HG03378 (cell line): ENCODE data around the gene HIPK3.
"Not testable (repeated sequence)": the region's sequence is repeated elsewhere in the genome, so short reads cannot be mapped to it uniquely, and the experiment has no call there.

Experiments used
- ATAC-seq: cut with Tn5 transposase; IDR thresholded peaks from one replicate; pipeline ENCODE4 v1.9.1; 2021; ENCODE audit warnings: mild to moderate bottlenecking, moderate library complexity; ENCODE audit not compliant: unreplicated experiment

HIPK3 gene

DNA sequence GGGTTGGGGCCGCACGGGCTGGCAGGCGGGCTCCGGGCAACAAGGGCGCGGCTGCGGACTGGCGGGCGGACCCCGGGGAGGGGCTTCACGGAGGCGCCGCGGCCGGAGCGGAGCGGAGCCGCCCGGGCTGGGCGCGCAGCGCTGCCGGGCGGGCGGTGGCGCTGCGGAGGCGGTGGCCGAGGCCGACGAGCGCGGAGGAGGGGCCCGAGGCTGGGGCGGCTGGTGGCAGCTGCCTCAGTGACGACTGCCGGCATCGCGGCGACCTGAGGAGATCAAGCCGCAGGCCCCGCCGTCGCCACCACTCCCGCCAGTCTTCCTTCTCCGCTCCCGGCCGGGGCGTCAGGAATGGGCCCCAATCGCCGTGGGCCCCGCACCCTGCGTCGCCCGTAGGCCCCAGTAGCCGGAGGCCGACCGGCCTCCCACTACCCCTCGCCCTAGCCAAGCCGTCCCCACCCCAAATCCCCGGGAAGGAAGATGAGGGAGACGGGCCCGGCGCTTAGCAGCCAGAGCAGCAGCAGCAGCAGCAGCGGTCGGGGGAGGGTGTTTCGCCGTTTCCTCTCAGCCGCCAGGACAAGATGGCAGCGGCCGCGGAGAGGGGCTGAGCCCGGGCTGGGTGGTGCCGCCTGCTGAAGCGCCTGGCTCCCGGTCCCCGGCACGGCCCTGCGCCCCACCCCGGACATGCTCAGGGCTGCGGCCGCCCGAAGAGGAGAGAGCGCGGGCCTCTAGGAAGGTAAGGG is at the start of gene HIPK3:
Gene HIPK3, plus strand, starts transcription at position 222 of the 737 bp plus-strand sequence.
- peak; percentile 47 for ATAC-seq

DNA sequence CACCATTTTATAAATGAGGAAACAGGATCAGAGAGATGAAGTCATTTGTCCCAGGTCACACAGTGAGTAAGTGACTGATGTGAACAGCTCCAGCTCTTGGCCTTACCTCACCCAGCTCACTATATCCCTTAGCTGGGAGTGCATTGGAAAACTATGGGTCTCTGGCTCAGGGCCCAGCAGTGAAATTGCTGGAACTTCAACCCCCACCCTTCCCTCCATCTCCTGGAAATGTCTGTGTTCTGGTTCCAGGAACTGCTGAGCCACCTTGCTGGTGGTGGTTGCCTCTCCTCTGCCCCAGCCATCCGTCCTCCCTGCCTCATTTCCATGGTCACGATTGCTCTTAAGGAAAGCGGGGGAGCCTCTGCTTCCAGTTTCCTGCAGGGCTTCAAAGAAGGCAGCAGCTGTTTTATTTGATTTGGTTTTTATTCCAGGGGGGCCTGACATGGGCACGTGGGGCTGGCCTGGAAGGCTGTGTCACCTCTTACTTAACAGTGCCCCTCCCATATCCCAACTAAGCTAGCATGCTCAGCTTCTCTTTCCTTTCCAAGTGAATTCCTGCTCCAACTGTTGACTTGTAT is 49.7 kb upstream of the HIPK3 start:
- no peak for ATAC-seq

DNA sequence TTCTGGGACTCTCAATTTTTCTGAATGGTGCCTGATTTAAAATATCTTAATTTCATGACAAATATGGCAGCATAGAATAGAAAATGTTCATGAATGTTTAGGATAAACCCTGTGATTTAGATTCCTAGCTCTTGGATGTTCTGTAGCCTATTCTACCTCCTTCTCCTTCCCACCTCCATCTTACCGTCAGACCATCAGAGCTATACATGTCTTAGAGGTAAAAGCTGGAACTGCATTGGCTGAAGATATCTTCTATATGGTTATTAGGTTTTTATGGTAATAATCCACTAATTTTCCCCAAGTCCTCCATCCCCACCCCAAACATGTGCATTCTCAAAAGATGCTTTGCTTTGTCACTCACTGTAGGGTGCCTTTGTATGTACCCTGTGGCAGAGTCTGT is 49.0 kb upstream of the HIPK3 start:
- no peak for ATAC-seq

DNA sequence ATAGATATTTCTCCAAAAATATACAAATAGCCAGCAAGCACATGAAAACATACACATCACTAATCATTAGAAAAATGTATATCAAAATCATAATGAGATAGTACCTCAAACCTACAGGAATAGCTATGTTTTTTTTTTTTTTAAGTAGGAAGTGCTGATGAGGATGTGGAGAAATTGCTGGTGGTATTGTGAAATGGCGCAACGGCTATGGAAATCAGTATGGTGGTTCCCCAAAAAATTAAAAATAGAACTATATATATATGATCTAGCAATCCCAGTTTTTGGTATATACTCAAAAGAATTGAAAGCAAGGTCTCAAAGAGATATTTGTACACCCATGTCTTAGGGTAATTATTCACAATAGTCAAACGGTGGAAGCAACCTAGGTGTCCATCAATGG is 46.0 kb upstream of the HIPK3 start:
- ATAC-seq: no peak

DNA sequence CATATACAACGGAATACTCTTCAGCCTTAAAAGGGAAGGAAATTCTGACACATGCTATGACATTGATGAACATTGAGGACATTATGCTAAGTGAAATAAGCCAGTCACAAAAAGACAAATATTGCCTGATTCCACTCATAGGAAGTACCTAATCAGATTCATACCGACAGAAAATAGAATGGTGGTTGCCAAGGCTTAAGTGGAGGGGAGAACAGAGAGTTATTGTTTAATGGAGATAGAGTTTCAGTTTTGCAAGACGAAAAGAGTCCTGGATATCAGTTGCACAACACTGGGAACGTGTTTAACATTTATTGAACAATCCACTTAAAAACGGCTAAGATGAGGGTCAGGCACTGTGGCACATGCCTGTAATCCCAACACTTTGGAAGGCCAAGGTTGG is 45.6 kb upstream of the HIPK3 start:
- ATAC-seq: no peak

DNA sequence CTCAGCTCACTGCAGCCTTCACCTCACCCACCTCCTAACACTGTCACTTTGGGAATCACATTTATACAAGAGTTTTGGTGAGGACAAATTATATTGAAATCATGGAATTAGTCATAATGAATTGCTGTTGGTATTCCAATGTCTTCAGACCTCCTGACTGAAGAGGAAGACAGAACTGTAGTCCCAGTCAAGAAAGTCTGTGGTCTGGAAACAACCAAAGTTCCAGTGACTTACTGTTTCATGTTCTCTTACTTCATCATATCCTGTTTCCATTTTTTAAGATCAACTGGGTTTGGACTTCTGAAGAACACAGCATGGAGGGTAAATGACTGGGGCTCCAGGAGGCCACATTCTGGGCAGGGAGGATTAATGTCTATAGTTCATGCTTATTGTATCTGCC is 43.0 kb upstream of the HIPK3 start:
- ATAC-seq: no peak

DNA sequence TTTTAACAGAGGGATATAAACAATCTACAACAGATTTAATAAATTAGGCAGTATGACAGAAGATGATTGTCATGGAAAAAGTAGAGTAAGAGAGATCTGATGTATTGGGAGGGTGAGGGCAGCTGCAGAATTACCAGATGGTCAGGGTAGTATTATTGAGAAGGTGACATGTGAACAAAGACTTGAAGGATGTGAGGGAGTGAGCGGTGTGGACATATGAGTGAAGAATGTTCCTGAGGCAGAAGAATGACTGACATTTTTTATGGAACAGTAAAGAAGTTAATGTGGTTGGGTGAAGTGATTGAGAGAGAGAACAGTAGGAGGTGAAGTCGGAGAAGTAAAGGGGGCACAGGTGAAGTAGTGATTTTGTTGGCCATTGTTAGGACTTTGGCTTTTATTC is 42.4 kb upstream of the HIPK3 start:
- ATAC-seq: no peak

DNA sequence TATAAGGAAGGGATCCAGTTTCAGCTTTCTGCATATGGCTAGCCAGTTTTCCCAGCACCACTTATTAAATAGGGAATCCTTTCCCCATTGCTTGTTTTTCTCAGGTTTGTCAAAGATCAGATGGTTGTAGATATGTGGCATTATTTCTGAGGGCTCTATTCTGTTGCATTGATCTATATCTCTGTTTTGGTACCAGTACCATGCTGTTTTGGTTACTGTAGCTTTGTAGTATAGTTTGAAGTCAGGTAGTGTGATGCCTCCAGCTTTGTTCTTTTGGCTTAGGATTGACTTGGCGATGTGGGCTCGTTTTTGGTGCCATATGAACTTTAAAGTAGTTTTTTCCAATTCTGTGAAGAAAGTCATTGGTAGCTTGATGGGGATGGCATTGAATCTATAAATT is 40.5 kb upstream of the HIPK3 start:
- ATAC-seq: not testable (repeated sequence)

DNA sequence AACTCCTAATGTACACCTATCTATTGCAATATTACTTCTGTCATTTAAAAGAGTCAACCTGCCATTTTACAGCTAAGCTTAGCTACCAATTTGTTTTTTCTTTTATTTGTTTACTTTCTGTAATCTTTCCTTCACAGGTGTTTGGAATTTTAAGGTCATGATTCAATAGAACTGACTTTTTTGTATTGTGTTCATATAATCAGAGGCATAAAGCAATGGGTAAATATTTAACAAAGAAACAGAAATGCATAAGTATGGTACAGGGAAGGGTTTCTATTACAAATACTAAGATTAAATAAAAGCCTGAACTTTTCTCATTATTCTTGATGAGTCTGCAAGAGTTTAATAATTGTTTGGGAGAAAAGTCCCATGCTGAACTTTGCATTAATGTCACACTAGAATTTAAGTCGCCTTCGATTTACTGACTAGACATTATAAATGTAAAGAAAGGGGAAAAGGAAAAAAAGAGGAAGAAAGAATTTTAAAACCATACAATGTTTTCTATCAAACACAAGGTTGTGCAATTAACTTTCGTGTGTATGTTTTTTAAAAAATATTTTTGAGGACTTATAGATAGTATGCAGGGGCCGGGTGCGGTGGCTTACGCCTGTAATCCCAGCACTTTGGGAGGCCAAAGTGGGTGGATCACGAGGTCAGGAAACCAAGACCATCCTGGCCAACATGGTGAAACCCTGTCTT is 35.0 kb upstream of the HIPK3 start:
- no peak for ATAC-seq

DNA sequence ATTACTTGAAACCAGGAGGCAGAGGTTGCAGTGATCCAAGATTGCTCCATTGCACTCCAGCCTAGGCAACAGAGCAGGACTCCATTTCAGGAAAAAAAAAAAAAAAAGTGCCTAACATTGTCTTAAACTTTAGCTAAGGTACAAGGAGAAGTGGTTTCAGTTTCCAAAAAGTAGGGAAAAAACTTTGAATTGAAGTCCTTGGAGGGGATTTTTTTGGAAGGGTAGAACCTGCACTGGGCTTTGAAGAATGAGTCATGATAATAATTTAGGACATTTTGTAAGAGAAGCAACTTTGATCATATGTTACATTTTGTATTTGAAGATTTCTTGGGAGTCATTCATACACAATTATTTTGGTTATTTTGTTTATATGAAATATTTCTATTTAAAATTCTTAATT is 31.8 kb upstream of the HIPK3 start:
- no peak for ATAC-seq

DNA sequence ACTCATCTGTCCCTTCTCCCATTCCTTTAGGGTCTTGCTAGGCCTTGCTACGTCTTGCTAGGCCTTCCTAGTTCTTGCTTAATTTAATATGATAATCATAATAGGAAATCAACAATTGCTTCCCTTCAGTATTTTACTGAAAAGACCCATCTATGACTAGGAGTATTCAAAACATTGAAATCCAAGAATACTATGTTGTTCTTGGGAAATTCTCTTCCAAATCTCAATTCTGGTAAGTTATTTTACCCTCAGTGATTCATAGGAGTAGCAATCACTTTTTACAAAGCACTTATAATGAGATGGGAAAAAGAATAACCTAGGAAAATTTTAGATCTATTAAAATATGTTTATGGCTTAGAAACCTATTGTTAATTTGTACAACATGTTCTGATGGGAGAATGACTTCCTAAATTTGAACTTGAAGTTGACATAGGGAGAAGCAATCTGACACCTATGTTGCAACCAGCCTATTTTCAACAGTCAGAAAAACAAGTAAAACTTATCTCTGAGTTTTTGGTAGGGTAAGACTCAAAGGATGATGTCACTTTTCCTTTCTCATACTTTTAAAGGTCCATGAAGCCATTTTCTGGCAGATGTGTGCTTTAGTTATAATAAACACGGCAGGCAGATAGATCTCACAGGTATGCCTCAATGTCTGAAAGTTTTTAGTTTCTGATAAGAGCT is 29.5 kb upstream of the HIPK3 start:
- no peak for ATAC-seq

DNA sequence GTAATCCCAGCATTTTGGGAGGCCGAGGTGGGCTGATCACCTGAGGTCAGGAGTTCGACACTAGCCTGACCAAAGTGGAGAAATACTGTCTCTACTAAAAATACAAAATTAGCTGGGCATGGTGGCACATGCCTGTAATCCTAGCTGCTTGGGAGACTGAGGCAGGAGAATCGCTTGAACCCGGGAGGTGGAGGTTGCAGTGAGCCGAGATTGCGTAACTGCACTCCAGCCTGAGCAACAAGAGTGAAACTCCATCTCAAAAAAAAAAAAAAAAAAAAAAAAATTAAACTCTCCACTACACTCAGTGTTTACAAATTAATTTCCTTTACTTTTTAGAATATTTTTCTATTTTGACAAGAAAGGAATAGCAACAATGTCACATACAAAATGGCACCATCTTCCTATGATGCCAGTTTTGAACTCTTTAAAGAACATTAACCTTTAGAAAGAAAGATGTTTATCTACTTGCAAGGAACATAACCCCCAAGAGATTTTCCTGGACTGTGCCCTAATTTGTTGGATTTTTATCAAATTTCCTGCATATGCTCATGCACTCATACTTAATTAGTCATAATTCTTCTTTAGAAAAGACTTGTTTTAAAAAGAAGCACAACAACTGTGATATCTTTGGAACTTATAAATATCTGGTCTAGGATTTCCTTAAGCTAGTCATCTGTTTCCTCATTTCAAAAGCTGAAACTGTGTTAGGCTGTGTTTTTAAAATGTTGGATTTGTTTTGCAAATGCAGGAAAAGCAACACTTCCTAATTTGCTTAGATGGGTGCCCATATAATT is 22.6 kb upstream of the HIPK3 start:
- no peak for ATAC-seq

DNA sequence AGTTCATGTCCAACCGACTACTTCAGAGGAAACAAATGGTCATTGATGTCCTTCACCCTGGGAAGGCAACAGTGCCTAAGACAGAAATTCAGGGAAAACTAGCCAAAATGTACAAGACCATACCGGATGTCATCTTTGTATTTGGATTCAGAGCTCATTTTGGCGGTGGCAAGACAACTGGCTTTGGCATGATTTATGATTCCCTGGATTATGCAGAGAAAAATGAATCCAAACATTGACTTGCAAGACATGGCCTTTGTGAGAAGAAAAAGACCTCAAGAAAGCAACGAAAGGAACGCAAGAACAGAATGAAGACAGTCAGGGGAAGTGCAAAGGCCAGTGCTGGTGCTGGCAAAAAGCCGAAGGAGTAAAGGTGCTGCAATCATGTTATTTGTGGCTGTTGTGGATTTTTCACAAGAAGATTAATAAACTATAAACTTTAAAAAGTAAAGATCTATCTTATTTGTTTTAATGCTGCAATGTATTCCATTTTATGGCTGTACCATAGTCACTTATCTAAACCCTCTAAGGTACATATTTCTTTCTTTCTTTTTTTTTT is 20.1 kb upstream of the HIPK3 start:
- ATAC-seq: no peak

DNA sequence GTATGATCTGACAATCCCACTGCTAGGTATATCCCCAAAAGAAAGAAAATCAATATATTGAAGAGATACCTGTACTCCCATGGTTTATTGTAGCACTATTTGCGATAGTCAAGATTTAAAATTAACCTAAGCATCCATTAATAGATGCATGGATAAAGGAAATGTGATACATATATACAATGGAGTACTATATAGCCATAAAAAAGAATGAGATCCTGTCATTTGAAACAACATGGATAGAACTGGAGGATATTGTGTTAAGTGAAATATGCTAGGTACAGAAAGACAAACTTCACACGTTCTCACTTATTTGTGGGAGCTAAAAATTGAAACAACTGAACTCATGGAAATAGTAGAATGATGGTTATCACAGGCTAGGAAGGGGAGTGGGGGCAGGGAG is 14.6 kb upstream of the HIPK3 start:
- ATAC-seq: no peak

DNA sequence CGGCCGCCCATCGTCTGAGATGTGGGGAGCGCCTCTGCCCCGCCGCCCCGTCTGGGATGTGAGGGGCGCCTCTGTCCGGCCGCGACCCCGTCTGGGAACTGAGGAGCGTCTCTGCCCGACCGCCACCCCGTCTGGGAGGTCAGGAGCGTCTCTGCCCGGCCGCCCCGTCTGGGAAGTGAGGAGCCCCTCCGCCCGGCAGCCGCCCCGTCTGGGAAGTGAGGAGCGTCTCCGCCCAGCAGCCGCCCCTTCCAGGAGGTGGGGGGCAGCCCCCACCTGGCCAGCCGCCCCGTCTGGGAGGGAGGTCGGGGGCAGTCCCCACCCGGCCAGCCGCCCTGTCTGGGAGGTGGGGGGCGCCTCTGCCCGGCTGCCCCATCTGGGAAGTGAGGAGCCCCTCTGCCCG is 13.5 kb upstream of the HIPK3 start:
- not testable (repeated sequence) for ATAC-seq

DNA sequence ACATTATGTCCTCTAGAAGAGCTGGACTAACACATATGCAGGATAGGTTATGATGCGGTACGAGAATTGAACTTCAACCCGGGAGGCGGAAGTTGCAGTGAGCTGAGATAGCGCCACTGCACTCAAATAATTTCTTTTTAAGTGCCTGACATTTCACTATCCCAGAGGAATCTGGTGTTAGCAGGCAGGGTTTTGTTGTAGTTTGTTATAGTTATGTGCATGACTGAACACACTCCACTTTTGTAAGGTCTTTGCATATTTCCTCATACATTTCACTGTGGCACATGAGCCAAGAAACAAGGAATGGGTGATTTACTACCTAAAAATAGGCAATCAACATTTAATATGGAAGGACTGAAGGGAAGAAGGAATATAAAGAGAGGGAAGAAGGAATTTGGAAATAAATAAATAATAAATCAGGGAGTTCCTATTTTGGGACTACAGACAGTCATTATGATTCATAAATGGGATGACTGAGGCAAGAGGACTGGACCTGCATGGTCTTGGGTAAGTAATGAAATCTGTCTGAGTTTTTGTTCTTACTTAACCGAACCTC is 8.7 kb upstream of the HIPK3 start:
- ATAC-seq: no peak

DNA sequence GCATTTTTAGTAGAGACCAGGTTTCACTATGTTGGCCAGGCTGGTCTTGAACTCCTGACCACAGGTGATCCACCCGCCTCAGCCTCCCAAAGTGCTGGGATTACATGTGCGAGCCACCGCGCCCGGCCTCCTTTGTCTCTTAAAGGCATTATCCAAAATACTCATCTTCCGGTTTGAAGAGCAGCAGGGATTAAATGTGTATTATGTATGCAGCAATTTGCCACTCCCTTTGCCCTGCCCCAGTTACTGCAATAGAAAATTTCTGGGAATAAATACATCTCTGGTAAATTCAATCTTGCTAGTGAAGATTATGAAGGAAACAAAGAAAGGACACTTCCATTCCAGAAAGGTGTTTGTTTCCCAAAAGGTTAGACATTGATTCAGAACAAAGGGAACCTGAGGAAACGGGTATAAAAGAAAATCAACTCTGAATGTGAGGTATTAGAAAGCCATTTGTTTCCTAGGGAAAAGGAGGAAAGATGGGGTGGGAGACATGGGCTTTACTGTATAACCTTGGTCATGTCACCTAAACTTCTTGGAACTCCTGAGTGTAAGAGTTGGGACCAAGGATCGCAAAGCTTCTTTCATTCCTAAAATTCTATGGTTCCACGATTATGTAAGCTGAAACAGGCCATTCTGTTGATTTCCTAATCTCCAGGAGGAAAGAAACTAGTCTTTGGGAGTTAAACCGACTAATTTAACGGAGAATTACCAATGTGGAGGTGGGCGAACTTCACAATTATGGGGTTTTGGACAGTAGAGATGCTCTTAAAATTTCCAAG is 959 bp upstream of the HIPK3 start:
- no peak for ATAC-seq

DNA sequence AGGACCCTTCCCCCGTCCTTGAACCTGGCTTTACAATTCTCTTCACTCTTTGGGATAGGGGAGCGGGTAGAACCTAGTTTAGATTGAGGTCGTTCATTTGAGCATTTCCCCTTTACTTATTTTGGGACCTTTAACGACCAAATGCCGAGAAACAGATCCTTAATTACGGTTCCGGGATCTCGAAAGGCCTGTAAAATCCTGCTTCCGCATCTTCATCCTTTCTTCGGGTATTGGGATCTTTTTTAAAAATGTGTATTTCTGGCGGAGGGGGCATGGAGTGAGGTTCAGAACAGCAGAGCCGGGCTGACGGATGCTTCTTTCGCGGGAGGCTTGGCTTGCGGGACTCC is 395 bp upstream of the HIPK3 start:
- no peak for ATAC-seq

DNA sequence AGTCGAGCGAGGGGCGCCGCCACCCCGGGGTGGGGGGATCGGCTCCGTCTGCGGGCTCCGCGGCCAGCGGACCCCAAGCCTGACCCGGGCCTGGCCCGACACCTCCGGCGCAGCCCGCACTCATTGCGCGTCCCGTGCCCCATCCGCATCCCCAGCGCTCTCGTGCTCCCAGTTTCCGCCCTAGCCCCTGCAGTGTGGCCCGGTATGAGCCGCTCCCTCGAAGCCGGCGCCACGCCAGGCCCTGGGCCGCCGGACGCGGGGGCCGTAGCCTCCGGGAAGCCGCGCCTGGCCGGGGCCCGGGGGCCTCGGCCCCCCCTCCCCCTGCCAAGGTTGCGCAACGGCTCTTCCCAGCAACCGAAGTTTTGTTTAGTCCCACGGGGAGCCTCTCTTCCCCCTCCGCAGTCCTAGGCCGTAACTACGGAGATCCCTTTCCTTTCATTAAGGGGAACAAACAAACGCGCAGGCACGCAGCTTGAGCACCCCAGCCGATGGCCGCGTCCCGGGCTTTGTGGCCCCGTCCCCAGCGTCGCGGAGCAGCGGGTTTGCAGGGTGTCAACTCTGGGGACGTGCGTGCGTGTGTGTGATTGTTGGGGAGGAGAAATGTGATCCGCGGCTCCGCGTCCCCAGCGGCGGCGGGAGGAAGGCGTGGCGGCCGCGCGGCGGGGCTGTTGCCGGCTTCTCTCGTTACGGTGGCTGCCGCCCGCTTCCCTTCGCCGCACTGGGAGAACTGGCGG is 883 bp downstream of the HIPK3 start:
- peak; percentile 30 for ATAC-seq
